GM10266 (cell line): ENCODE data around the gene WDR20.

Source experiments
- DNase-seq: peaks from one replicate; pipeline ENCODE4 v3.0.0; 2012; ENCODE audit errors: extremely low spot score
- TF ChIP-seq, protein P1 (sequence below): IDR thresholded peaks from 2 replicates; pipeline ENCODE4 v1.5.1; 2012; ENCODE audit warnings: mild to moderate bottlenecking, low read depth; ENCODE audit not compliant: control insufficient read depth, insufficient read depth; ENCODE audit errors: missing control alignments

WDR20 gene

DNA sequence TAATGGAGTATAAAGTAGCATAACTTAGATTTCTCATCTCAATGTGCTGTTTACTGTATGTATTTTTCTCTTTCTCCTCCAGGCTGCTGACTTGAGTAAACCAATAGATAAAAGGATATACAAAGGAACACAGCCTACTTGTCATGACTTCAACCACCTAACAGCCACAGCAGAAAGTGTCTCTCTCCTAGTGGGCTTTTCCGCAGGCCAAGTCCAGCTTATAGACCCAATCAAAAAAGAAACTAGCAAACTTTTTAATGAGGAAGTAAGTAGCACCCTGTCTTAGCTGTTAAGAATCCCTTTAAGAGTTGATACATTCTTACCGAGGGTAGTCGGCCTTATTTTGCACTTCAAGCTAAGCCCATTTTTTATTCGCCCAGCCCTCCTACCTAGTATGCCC is 55.2 kb downstream of the WDR20 start:
- TF ChIP-seq, protein P1, sequence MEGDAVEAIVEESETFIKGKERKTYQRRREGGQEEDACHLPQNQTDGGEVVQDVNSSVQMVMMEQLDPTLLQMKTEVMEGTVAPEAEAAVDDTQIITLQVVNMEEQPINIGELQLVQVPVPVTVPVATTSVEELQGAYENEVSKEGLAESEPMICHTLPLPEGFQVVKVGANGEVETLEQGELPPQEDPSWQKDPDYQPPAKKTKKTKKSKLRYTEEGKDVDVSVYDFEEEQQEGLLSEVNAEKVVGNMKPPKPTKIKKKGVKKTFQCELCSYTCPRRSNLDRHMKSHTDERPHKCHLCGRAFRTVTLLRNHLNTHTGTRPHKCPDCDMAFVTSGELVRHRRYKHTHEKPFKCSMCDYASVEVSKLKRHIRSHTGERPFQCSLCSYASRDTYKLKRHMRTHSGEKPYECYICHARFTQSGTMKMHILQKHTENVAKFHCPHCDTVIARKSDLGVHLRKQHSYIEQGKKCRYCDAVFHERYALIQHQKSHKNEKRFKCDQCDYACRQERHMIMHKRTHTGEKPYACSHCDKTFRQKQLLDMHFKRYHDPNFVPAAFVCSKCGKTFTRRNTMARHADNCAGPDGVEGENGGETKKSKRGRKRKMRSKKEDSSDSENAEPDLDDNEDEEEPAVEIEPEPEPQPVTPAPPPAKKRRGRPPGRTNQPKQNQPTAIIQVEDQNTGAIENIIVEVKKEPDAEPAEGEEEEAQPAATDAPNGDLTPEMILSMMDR = no peak
- no peak for DNase-seq

DNA sequence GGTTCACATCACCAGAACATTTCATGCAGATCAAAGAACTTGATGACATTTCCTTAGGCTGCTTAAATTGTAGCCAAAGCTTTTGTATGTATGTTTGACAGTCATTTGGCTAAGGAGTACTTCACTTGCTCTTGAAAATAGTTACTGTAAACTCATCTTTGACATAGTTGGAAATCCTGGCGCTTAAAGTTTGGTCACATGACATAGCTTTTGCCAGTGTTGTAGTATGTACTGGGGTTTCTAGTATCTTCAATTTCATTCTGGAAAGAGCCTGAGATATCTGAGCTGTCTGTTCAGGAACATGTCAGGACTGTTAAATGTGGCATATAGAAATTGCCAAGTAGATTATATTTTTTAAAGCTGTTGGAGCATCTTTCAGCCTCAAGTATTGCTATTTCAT is 55.7 kb downstream of the WDR20 start:
- TF ChIP-seq, protein P1 = no peak

DNA sequence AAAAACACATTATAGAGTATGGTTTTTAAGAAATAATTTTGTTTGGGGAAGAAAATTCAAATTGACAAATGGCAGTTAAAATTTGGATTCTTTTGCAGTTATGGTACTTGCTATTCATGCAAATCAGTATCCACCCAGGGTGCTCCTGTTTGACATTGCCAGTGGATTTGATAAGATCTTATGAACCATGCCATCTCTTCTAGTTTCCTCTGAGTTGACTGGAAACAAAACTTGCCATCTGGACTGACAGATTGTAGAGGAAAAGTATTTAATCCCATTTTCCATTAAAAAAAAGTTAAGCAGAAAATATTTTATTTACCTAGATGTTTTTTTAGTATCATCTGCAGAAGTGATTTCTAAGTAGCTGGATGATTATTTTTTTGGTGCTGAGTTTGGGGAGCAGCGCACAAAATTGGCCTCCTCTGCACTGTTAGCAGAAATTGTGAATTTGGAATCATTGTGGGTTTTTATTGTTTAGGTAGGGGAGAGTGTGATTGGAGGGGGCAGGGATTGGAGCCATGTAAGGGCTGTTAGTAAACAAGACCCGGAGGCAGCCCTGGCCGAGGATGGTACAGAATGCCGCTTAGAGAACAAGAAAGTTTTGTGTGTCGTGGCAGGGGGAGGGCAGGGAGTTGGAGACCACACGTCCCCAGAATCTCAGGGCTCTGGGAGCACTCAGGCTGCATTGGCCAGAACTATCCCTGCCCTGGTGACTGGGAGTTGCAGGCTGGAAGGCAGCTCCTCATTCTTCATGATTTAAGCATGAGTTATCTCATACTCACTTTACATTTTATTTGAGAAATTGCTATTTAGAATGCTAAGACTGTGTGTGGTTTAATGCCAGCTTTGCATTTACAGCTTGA is 56.6 kb downstream of the WDR20 start:
- TF ChIP-seq, protein P1 = no peak

More for the DNA sequence above, 55.7 kb downstream of the WDR20 start:
- no peak for DNase-seq

DNA sequence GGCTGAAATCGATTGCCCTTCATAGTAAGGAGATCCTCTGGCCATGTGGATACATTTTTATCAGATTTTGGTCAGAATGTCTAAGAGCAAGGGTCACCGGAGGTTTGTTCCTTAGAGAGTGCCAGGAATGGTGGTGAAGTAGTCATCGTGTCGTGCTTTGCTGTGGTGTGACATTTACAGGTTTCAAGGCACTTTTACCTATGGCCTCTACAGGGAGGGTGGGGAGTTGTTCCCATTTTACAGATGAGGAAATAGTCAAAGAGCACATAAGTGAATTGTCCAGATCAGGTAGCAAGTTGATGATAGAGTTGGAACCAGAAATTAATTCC is 57.2 kb downstream of the WDR20 start:
- no peak for DNase-seq
- TF ChIP-seq, protein P1 = no peak

More for the DNA sequence above, 56.6 kb downstream of the WDR20 start:
- no peak for DNase-seq

DNA sequence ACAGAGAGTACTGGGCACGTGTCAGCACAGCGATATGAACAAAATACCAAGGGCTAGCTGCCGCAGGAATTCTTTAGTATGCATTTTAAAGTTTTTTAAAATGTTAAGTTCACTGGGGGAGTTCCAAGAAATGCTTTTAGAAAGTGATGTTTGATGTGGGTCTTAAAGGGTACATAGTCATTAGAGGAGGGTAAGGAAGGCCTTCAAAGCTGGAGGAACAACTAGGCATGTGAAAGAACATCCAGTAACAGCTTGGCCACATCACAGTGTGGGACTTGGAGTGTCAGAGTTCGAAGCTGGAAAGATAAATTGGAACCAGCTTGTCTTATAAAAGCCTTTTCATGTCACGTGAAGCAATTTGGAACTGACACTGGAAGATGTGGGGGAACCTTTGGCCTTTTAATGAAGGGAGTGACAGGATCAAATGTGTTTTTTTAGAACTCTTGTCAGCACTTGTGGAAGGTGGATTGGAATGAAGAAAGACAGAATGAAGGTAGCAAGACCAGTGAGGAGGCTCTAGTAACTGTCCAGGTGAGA is 57.7 kb downstream of the WDR20 start:
- TF ChIP-seq, protein P1 = no peak
- DNase-seq = no peak

DNA sequence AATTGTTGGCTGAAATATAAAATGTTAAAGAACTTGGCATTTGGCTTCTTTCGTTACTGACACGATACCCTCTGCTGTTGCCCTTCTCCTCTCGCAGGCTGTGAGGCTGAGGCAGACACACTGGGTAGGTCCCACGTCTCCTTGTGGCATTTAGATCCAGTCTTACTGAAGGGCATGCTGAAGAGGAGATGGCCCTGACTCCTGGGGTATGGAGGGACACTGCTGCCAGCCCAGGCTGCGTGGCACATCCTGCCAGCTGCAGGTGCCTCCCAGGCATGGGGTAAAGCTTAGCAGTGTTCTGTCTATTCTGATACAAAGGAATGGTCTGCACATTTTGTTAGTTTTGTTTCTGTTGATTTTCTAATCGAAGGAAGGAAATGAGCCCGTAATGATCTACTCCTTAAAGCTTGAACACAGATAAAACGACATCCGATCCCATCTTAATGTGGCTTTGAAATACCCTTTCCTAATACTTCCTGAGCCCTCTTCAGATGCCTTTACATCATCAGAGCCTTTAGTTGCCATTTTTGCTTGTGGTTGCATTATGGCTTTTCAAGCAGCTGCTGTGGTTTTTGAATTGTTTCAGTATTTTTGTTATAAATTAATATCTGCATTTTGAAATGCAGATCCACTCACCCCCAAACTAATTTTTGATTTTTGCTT is 61.1 kb downstream of the WDR20 start:
- TF ChIP-seq, protein P1 = no peak
- no peak for DNase-seq

DNA sequence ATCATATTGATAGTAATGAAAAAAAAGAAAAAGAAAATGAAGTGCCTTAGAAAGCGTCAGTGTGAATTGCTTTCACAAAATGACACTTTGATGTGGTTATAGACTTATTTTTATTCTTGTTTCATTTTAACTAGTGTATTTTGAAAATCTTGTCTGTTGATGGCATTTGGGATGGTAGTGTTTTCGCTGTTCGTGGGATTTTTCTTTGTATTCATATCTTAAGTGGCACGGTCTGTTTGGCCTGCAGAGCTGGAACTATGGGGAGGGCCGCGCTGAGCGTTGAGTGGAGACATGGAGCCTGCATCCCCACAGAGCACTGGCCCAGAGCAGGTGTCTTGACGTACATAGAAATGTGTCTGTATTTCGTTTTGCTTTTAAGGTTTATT is 61.6 kb downstream of the WDR20 start:
- DNase-seq = no peak
- TF ChIP-seq, protein P1 = no peak
